ENCODE results near the gene NDST3.

DNA sequence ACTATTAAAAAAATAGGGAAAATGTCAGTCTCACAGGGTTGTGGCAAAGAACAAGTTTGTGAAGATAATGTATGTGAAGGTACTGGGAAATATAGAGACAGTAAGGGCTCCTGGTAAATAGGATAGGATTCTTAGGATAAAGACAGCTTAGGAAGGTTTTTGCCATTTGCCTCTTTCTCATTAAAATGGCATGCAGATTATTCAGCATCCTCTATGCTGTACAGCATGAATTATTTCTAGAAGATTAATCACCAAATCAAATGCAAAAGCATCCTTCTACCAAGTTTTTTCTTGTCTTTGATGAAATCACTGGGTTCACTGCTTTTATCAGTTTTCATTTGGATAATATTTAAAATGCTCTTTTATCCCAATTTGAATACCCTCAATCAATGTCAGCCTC, 142.8 kb downstream of the NDST3 start:
- TF ChIP-seq, protein P1, sequence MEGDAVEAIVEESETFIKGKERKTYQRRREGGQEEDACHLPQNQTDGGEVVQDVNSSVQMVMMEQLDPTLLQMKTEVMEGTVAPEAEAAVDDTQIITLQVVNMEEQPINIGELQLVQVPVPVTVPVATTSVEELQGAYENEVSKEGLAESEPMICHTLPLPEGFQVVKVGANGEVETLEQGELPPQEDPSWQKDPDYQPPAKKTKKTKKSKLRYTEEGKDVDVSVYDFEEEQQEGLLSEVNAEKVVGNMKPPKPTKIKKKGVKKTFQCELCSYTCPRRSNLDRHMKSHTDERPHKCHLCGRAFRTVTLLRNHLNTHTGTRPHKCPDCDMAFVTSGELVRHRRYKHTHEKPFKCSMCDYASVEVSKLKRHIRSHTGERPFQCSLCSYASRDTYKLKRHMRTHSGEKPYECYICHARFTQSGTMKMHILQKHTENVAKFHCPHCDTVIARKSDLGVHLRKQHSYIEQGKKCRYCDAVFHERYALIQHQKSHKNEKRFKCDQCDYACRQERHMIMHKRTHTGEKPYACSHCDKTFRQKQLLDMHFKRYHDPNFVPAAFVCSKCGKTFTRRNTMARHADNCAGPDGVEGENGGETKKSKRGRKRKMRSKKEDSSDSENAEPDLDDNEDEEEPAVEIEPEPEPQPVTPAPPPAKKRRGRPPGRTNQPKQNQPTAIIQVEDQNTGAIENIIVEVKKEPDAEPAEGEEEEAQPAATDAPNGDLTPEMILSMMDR (IDR thresholded peaks at IDR 0.05; ENCODE audit: low read depth, low read length) = no peak
- TF ChIP-seq POLR2A (IDR thresholded peaks at IDR 0.05; ENCODE audit: extremely low read depth, insufficient read length) (no peak), MYC (IDR thresholded peaks at IDR 0.05; ENCODE audit: low read depth, low read length) (no peak)
- TF ChIP-seq, protein P2, sequence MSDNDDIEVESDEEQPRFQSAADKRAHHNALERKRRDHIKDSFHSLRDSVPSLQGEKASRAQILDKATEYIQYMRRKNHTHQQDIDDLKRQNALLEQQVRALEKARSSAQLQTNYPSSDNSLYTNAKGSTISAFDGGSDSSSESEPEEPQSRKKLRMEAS (IDR thresholded peaks at IDR 0.05; ENCODE audit: low read depth, low read length) = no peak

Measured in NB4 (cell line).